T-helper 1 cell (primary cell): ENCODE measurements around the gene KRIT1.
"Not testable (repeated sequence)": the region's sequence is repeated elsewhere in the genome, so short reads cannot be mapped to it uniquely, and the experiment has no call there.

Experiments used
- DNase-seq, 5 donors: peaks; one replicate each; pipeline ENCODE4 v3.0.0-alpha.2; 2012 to 2020

Gene KRIT1

GRCh38 chr7:92246360-92247101 lies 817 bp upstream of the KRIT1 start:
- DNase-seq, result peak in 1 of 5 donors; percentile 29

GRCh38 chr7:92244808-92245486 lies 767 bp downstream of the KRIT1 start:
- DNase-seq, result peak in 1 of 5 donors; percentile 6

DNA sequence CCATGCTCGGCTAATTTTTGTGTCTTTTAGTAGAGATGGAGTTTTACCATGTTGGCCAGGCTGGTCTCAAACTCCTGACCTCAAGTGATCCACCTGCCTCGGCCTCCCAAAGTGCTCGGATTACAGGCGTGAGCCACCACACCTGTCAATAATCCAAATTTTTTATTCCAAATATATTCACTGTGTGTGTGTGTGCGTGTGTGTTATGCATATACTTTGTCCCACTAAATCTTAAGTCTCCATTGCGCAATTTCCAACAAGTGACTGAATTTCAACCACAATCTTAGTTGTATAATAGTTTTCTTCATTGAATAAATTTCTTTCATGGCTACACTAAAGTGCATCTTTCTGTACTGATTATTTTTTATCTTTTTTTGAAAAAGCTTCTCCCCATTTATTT lies 2.7 kb downstream of the KRIT1 start:
- DNase-seq, result no peak

GRCh38 chr7:92230547-92230946 lies 15.2 kb downstream of the KRIT1 start:
- DNase-seq, result no peak

GRCh38 chr7:92228742-92229141 lies 17.0 kb downstream of the KRIT1 start:
- no peak for DNase-seq

GRCh38 chr7:92228100-92228499 lies 17.6 kb downstream of the KRIT1 start:
- DNase-seq, result no peak

- no peak for DNase-seq
Measured at GRCh38 chr7:92226981-92227380, 18.7 kb downstream of the KRIT1 start.

- no peak for DNase-seq
Measured at GRCh38 chr7:92221766-92222165, 23.9 kb downstream of the KRIT1 start.

DNA sequence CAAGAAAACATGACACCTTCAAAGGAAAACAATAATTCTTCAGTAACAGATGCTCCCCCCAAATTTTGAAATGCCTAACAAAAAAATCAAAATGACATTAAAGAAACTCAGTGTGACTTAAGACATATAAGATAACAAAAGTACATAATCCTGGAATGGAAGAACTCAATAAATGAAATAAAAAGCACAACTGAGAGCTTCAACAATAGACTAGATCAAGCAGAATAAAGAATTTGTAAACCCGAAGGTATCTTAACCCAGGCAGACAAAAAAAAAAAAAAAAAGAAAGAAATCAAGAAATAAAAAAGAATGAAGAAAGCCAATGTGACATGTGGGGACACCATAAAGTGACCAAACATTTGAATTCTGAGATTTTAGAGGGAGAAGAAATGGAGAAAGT lies 39.0 kb downstream of the KRIT1 start:
- DNase-seq, result no peak

GRCh38 chr7:92205987-92206386 lies 39.7 kb downstream of the KRIT1 start:
- DNase-seq, result no peak

DNA sequence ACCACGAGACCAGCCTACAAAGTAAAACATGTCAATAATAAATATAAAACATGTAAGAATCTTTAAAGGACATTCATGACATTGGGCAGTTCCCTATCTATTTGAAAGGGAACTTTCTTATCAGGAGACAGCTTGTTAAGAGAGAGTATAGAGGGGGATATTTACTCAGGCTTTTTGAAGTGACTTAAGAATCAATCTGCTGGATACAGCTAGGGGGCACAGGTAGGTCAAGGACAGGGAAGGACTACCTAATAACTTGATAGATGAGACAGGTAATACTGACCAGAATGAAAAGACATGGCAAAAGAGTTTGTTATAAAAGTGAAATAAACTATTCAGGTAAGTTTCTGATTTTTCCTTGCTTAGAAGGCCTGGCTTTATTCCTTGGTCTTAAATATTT lies 44.9 kb downstream of the KRIT1 start:
- no peak for DNase-seq

- DNase-seq, result no peak
Measured at GRCh38 chr7:92192326-92192725, 53.4 kb downstream of the KRIT1 start.

DNA sequence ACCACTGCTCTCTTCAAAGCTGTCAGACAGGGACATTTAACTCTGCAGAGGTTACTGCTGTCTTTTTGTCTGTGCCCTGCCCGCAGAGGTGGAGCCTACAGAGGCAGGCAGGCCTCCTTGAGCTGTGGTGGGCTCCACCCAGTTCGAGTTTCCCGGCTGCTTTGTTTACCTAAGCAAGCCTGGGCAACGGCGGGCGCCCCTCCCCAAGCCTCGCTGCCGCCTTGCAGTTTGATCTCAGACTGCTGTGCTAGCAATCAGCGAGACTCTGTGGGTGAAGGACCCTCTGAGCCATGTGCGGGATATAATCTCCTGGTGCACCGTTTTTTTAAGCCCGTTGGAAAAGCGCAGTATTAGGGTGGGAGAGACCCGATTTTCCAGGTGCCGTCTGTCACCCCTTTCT lies 56.5 kb downstream of the KRIT1 start:
- not testable (repeated sequence) for DNase-seq

GRCh38 chr7:92184294-92184693 lies 61.4 kb downstream of the KRIT1 start:
- not testable (repeated sequence) for DNase-seq

DNA sequence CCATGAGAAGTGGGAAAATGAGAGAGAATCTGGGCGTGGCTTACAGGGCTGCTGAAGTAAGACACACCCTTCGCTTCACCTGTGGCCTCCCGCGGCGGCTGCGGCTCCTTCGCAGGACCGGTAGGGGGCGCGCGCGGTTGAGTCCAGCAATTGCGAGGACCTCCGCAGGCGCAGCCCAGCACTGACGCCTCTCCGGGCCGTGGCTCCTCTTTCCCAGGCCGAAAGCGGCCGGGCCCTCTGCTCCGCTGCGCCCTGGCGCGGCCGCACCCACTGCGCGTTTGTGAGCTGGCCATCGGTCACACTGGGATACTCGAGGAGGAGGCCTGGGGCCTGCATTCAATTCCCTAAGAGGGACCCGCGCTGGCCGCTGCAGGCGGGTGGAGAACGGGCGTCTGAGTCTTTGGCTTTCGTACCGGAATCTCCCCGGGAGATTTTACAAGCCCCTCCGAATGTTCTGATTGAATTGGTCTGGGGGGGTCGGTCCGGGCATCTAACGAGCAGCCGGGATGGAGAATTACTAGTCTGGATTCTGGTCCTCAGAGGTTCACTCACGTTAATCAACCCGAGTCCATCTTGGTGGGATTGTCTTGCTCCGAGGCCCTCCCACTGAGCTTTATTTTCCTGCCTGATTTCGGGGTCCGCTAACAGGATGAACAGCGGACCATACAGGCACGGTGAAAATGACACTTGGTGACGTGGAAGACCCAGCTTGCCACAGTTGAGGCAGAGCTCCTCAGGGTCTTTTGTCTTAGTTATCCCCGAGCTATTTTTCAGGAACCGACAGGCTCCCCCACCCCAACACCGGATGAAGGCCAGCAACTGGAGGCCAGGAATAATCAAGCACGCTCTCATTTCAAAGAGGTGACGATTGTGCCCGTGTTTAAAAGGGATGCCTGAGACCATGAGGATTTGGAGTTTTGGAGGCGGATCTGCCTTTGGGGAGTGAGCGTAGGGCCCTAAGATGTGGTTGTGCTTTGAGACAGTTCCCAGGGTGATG lies 66.5 kb downstream of the KRIT1 start, which contains the start of gene LRRD1:
Gene LRRD1 (minus strand): TSS at position 215 of the 997 bp plus-strand sequence. CDS start 13,940 bp downstream, outside the sequence.
- peak; percentile 75 to 87 (median 83) for DNase-seq

- DNase-seq, result no peak
Measured at GRCh38 chr7:92177362-92177761, 68.4 kb downstream of the KRIT1 start.

DNA sequence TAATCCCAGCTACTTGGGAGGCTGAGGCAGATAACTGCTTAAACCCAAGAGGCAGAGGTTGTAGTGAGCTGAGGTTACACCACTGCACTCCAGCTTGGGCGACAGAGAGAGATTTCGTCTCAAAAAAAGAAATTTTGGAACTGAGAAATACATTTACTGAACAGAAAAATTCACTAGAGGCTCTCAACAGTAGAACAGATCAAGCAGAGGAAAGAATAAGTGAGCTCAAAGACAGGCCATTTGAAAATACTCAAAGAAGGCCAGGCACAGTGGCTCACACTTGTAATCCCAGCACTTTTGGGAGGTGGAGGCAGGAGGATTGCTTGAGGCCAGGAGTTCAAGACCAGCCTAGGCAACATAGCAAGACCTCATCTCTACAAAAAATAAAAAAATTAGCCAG lies 76.2 kb downstream of the KRIT1 start:
- DNase-seq, result not testable (repeated sequence)

- DNase-seq, result no peak
Measured at GRCh38 chr7:92161271-92161670, 84.4 kb downstream of the KRIT1 start.

DNA sequence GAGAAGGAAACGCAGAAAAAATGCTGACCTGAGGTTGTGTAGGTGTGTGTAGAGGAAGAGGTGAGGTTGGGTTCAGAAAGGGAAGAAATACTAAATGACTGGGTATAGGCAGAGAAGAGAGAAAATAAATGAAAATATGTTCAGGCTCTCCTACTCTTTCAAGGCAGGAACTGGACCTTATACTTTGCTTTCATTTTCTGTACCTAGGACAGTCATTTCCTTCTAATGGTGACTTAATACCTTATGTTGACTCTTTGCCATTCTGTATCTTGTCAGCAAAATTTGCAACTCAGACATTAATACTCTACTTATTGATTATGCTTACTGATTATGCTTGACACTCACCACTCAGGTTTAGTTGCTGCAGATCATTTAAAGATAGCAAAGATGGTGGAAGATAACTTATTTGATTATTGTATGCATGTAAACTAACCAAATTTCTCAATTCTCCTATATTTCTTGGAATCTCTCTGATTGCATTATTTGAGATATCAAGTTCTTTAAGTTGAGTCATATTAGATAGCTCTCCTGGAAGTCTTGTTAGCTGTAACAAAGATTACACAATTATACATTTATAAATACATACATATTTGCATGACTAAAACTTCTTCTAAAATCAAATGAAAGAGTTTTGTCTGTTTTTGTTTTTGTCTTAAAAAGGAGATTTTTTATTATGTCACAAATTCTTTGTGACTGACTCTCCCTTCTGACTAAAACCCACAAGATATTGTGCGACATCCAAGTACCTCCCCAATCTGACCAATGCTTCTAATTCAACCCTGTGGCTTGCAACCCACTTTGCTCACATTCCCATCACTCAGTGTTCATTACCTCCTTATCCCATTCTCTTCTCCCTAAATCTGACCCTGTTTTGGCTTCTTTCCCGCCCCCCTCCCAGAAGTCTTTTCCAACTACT lies 86.8 kb downstream of the KRIT1 start:
- DNase-seq, result no peak

GRCh38 chr7:92156990-92157389 lies 88.7 kb downstream of the KRIT1 start:
- DNase-seq, result no peak

DNA sequence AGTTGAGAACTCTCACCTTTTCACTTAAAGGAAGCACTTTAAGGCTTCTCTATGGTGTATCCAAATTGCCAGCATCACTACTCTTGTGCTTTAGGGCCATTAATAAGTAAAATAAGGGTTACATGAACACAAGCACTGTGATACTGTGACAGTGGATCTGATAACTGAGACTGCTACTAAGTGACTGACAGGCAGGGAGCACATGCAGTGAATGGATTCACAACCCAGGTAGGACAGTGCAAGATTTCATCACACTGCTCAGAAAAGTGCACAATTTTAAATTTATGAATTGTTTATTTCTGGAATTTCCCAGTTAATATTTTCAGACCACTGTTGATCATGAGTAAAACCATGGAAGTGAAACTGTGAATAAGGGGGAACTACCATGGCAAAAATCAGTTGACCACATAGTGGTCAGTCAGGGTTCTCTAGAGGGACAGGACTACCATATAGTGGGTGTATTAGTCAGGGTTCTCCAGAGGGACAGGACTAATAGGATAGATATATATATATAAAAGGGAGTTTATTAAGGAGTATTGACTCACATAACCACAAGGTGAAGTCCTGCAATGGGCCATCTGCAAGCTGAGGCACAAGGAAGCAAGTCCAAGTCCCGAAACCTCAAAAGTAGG lies 90.5 kb downstream of the KRIT1 start:
- no peak for DNase-seq
